Activated CD4-positive, alpha-beta T cell treated with anti-CD3 and anti-CD28 coated beads, Interleukin-2, amount 50 U/mL, for 16 hours (primary cell): Measurements from ENCODE around the gene GLYAT.
A peak's percentile ranks its signal among the peaks of the same experiment; 100 is the strongest.

Experiments
- DNase-seq: peaks from one replicate; pipeline ENCODE4 v3.0.0-alpha.2; 2020

GLYAT gene, protein sequence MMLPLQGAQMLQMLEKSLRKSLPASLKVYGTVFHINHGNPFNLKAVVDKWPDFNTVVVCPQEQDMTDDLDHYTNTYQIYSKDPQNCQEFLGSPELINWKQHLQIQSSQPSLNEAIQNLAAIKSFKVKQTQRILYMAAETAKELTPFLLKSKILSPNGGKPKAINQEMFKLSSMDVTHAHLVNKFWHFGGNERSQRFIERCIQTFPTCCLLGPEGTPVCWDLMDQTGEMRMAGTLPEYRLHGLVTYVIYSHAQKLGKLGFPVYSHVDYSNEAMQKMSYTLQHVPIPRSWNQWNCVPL

DNA sequence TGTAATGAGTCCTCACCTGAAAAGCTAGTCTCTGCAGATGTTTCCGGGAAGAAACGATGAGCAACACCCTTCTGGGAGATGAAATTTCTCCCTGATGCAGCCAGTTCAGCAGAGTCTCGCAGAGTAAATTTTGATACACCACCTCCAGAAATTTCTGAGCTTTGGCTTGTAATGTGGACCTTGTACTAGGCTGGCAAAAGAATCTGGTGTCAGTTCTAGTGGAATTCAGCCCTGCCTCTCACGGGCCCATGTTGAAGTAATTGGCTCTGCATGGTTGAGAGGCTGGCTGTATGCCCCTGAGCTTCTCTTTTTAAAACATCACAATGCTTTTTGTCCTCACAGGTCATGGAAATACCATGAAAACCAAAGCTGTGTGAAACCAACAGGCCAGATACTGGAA lies at the start of gene GLYAT:
GLYAT (minus strand) TSS at position 125 of the 400 bp plus-strand sequence. CDS start 7,447 bp downstream, outside the sequence.
- DNase-seq, result no peak

DNA sequence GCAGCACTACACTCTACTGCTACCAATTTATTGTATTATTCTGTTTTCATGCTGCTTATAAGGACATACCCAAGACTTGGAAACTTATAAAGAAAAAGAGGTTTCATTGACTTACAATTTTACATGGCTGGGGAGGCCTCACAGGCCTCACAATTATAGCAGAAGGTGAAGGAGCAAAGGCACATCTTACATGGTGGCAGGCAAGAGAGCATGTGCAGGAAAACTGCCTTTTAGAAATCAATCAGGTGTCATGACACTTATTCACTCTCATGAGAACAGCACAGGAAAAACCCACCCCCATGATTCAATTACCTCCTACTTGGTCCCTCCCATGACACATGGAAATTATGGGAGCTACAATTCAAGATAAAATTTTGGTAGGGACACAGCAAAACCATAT lies 49.6 kb upstream of the GLYAT start:
- DNase-seq, result no peak

DNA sequence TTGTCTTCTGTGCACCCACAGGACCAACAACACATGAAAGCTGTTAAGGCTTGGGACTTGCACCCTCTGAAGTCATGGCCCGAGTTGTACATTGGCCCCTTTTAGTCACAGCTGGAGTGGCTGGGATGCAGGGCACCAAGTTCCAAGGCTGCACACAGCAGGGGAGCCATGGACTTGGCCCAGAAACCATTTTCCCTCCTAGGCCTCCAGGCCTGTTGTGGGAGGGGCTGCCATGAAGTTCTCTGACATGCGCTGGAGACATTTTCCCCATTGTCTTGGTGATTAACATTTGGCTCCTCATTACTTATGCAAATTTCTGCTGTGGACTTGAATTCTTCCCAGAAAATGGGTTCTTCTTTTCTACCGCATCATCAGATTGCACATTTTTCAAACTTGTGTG lies 48.8 kb upstream of the GLYAT start:
- no peak for DNase-seq

DNA sequence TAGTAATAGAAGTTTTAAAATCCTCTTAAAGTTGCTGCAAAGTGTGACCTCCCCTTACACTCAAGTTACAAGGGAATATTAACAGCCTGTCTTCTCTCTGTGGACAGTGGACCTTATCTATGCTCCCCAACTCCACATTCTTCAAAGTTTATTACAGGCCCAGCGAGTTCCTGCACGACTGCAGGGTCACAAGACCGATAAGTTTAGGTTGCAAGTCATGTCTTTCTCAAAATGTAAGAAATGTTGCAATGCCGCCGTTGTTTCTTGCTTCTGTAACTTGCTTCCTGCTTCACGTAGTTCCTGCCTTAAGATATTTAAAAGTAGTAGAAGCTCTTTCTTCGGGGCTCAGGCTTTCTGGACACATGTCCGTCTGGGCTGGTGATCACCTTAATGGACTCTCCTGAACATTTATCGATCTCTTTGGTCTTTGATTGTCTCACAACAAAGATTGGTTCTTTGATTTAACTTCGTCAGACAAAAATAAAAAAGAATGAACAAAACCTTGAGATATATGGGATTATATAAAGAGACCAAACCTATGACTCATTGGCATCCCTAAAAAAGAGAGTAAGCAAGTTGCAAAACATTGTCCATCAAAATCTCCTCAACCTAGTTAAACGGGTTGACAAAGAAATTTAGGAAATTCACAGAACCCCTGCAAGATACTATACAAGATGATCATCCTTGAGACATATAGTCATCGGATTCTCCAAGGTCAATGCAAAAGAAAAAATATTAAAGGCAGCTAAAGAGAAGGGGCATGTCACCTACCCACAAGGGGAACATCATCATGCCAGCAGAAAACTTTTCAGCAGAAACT lies 45.4 kb upstream of the GLYAT start:
- DNase-seq, result no peak

DNA sequence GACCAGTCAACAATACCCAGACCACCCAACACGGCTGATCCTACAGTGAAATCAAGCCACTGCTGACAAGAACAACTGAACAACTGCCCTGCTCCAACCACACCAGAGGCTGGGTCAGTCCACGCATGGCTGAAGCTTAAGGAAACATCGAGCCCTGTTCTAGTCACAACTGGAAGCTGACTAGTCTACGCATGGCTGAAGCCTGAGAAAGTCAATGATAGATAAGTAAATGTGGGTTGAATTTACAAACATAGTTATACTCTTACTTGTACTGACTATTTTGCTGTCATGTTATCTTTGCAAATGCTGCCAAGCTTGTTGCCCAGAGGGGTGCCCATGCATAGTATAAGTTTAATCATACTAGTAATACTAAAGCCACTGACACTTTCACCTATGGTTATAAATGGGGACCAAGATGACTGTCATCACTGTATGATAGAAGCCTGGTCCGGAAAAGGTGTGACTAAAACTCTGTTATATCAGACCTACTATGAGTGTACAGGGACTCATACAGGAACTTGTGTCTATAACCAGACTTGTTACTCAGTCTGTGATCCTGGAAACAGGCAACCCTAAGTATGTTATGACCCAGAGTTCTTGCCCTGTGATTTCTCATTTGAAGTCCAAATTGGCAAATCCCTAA lies 43.4 kb upstream of the GLYAT start:
- peak; percentile 81 for DNase-seq

DNA sequence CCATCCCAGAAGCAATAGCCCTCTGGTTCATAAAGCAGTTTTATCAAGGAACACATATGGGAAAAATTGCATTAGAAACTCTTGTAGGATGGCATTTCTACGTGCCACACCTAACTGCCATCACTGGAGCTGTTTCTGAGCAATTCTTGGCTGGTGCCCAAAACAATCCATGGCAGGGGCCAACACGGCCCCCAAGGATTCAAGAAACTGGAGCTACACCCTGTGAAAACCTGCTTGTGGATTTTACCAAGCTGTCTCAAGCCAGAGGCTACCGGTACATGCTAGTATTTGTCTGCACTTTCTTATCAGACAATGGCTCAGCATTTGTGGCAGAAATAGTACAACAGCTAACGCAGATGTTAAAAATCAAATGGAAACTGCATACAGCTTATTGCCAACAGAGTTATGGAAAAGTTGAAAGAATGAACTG lies 42.4 kb upstream of the GLYAT start:
- no peak for DNase-seq

DNA sequence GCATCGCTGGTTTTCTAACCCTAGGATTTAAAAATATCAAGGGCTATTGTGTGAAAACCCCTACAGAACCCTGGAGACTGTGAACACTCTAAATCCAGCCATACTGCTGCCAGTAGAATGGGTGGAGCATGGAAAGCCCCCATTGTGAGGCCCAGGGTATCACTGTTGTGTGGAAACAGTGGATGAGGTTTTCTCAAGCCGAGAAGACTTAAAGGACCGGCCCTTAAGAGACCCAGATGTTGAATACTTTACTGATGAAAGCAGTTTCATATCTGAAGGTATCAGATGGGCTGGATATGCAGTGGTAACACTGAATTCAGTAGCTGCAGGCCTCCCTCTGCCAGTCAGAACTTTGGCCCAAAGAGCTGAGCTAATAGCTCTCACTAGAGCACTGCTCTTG lies 41.6 kb upstream of the GLYAT start:
- no peak for DNase-seq

DNA sequence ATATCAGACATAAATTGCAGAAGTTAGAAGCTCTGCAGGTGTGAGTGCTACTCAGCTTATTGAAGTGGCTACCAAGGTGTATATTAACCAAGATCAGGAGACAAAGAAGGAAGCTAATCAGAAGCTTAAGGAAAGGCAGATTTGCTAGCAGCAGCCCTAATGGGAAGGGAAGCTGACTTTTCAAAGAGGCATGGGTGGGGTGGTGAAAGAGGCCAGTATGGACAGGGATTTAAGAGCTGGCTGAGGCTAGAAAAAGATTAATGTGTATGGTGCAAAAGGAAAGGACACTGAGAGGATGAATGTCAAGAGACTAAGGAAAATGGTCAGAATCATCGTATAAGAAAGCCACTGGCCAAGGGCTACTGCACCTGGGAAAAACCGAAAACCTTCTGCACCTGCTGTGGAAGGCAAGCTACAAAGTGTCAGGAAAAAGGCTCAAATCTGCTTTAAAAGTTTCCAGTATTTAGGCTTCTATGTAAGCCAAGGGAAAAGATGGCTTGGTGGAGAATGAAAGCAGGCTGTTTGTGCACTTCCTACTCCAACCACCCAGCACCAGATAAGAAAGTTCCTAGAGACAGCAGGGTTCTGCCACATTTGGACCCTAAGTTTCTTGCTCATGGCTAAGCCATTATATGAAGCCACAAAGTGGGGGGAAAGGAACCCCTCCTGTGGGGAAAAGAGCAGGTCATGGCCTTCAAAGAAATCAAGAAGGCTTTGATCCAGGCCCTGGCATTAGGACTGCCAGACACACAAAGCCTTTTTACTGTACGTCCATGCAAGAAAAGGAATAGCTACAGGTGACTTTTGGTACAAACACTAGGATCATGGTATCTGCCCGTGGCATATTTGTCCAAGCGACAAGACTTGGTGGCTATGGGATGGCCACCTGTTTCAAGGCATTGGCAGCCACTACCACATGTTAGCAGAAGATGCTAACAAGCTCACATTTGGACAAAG lies 40.9 kb upstream of the GLYAT start:
- no peak for DNase-seq

DNA sequence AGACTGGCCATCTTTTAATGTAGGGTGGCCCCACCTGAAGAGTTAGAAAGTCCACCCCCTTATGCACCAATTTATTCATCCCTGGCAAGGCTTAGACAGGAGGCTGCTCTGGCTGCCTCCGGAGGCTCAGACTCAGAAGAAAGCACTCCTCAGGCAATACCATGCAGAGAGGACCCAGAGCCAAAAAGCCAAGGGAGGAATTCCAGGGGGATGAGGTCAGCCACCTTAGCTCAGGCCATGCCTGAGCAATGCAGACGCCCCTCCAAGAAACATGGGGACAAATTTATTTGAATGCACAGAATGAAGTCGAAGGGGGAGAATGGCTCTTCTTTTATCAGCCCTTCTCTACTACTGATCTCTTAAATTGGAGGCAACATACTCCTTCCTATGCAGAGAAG lies 39.7 kb upstream of the GLYAT start:
- DNase-seq, result no peak

DNA sequence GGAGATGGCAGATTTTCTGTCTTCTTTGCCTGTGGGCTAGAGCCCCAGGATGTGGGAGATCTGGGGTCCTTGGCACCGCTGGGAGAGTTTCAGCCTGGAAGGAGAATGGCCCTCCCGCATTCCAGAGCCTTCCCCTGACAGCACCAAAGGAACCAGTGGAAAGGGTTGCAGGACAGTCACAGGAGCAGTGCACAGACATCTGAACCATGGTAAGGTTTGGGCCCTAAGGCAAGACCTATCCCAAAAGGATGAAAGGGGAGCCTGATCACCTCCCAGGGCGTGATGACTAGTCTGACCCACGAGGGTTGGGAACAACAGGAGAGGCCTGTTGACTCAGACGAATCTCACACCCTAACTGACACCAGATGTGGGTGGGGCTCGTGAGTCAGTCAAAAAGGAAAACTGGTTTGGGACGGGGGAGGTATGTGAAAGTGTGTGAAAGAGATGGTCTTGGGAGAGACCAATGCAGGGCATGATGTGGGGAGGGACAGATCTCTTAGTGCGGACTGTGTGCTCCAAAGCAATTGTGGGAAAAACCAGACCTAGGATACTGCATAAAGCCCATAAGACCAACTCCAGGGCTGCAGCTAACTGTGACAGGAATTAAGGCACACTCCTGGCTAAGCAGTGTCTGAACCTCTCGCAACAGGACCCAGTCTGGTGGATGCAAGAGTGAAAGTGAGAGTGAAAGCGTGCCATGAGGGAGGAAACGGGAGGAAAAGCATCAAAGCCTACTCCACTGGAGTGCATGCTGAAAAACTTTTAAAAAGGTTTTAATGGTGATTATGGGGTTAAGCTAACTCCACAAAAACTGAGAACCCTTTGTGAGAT lies 39.1 kb upstream of the GLYAT start:
- DNase-seq, result no peak

DNA sequence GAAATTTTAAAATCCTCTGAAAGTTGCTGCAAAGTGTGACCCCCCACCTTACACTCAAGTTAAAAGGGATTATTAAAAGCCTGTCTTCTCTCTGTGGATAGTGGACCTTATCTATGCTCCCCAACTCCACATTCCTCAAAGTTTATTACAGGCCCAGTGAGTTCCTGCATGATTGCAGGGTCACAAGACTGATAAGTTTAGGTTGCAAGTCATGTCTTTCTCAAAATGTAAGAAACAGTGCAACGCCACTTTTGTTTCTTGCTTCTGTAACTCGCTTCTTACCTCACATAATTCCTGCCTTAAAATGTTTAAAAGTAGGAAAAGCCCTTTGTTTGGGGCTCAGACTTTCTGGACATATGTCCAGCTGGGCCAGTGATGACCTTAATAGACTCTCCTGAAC lies 38.4 kb upstream of the GLYAT start:
- no peak for DNase-seq

DNA sequence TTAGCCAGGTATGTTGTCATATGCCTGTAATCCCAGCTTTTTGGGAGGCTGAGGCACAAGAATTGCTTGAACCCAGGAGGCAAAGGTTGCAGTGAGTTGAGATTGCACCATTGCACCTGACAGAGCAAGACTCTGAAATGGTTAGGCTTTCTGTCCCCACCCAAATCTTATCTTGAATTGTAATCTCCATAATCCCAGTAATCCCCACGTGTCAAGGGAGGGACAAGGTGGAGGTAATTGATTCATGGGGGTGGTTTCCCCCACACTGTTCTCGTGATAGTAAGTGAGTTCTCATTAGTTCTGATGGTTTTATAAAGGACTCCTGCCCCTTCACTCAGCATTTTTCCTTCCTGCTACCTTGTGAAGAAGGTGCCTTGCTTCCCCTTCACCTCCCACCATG lies 37.6 kb upstream of the GLYAT start:
- DNase-seq, result no peak

DNA sequence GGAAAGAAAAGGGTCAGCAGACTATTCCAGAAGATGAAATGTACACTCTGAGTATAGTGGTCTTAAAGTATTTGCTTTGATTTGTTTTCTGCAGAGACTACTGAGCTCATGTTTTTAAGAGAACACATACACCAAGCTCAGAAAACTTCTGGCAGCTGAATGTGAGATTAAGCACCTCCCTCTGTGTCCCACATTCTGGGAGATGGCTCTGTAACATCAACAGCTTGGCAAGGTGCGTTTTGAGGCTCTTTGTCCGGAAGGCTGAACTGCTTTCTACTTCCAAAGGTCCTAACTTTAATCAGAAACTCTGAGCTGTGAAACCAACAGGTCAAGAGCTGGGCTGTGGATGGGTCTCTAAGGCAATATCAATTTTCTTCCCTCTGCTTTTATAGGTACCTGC lies 36.4 kb upstream of the GLYAT start:
- no peak for DNase-seq

DNA sequence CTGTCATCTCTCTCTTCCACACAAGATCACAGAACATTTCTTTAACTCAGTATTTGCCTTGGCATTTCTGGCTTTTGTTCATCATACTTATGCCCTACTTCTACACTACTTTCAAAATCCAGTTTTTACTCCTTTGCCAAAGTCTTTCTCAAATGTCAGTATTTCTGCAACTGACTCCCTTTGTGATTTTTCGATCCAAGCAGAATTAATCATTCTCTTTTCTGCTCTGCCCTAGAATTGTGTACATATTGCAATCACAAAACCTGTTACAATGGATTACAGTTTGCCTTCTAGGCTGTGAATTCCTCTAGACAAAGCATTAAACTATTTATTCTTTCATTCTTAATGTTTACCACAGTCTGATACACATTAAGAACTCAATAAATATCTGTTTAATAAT lies 33.3 kb upstream of the GLYAT start:
- DNase-seq, result no peak

DNA sequence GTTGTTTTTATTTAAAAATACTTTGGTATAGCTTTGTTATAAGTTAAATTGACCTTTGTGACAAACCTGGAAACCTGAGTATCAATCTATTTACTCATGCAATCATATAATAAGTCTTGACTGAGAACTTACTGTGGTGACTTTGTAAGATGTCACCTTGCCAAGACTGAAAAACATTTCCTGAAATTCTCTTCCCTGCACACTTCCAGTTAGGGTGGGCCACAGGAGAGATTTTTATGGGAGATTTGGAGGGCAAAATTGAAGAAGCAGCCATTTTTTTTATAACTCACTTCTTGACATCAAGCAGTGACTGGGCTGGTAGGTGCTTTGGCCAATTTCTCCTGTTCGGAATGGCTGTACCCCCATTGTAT lies 31.4 kb upstream of the GLYAT start:
- no peak for DNase-seq

DNA sequence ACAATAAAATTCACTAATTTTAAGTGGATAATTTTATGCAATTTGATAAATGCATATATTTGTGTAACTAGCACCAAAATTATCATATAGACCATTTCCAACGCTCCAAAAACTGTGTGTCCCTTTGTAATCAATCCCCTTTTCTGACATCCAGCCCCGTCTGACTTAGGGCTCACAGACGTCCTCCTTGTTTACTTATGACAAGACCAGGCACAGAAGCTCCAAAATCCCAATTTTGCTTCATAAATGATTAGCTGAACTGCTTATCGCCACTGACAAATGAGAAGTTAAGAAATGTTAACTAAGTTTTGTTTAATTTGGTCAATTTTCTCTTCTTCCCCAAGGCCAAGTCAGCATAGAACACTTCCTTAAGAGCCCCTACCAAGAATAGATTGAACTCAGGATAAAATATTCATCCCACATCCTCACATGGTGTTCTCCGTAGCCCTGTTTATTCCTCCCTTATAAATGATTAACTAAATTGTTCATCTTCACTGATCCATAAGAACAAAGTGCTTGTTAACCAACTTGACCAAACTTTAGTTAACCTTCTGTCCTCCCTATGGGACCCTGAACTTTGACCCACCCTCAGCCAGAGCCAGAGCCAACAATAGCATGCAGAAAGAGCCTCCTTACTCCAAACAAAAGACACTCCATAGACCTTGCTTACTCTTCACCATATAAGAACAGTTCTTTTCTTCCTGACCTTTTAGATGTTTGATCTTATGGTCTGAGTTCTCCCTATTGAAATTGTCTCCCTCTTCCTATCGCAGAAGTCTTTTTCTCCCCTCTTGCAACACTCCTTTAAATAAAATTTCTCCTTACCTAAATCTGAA lies 30.8 kb upstream of the GLYAT start:
- DNase-seq, result no peak

DNA sequence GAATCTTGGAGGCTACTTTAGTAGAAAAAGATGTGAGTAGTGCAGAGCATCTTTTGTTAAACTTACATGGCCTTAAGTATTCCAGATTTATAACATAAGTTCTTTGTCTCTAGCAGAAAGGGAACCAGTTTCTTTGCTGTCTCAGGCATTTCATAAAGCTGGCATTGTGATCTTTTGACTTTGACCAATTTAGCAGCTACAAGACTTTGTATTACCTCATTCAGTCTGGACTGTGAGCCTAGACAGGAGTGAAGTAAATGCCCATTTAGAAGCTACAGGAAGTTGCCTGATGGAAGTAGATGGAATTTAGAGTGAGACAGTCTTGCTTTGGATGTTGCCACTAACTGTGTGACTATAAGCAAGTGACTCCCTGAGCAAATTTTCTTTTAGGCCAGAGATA lies 25.7 kb upstream of the GLYAT start:
- DNase-seq, result no peak

DNA sequence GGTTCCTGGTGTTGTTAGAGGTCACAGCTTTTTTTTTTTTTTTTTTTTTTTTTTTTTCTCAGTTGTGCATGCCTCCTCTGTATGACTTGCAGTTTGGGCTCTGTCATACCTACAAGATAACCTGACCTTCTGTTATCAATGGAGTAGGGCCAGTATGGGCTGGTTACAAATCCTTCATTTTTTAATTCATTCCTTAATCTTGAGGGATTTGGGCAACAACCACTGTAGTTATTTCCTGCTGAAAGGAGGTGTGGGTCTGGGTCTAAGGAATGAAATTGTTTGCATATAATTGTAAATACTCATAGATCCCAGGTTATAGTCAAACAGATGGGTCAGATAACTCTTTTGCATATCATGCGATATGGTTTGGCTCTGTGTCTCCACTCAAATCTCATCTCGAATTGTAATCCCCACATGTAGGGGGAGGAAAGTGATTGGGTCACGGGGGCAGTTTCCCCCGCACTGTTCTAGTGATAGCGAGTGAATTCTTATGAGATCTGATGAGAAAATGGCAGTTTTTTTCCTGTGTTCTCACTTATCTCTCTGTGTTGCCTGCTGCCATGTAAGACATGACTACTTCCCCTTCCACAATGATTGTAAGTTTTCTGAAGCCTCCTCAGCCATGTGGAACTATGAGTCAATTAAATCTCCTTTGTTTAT lies 14.1 kb upstream of the GLYAT start:
- DNase-seq, result no peak

DNA sequence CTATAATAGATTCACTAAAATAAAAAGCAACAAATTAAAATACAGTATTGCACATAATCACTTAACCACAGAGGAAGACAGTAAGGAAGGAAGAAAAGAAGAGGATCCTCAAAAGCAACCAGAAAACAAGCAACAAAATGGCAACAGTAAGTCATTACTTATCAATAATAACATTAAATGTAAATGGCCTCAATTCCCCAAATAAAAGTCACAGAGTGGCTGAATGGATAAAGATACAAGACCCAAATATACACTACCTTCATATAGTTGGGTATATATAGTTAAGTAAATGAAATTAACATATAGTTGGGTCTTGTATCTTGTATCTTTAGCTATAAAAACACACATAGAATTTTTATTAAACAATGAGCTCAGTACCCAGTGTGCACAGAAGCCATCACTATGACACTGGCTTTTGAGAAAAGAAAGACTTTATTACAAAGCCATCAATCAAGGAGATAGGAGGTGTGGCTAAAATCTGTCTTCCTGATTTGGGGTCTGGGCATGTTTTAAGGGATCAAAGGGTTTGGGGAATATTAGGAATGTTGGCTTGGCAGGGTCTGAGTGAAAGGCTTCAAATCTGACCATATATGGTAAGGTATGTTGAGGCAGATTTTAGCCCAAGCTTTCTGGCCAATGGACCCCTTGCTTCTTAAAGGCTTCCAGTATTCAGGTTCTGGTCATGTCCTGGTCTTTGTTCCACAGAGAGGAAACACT lies 13.4 kb upstream of the GLYAT start:
- no peak for DNase-seq
